Small intestine (tissue), 4 donors: ENCODE measurements around the gene FAR2. TPM values are rescaled to one million over a fixed set of nuclear protein-coding genes. Genes with fewer than 3 reads are reported as not detected.

Source experiments
- polyA plus RNA-seq, 4 donors: library from polyadenylated mRNA; stranded (reverse) in 3 of 4; unstranded in 1 of 4; fragments of 200-250 nt in 3 of 4; fragments of 120-200 nt in 1 of 4; gene quantifications; one replicate each; pipeline versions ENCODE4 v1.2.1 to v1.2.3, GENCODE V29; 2013
- donor health status: healthy with polysubstance abuse.
- donor health status: Bipolar disorder and iron deficiency.
- donor health status: healthy.

Gene FAR2
- polyA plus RNA-seq, 4 donors: 9.7 to 25.8 (median 20.4) TPM

Other genes with a start within 250 kb of the FAR2 start
- gene ERGIC2, start 231.9 kb downstream of the FAR2 start, polyA plus RNA-seq: 10 to 100 TPM; 10.8 to 59.9 (median 24.1) TPM